WTC11 (cell line): ENCODE measurements around the gene CDK5. TPM values are rescaled to one million over a fixed set of nuclear protein-coding genes. Genes with fewer than 3 reads are reported as not detected.

Experiments
- ATAC-seq: fragments of 200-7000 bp; cut with Tn5 transposase; 2 replicates; pipeline ENCODE4 v1.10.0; 2021; ENCODE audit warnings: mild to moderate bottlenecking, moderate library complexity
- CTCF ChIA-PET: fragments of 300-600 bp; sonication (Branson Sonifier 250); formaldehyde crosslinking; loops from one replicate; lab custom pipeline; 2021; ENCODE audit warnings: antibody characterized with exemption; lab: Charles Lee
- POLR2A ChIA-PET: fragments of 350-600 bp; sonication (Branson Sonifier 250); formaldehyde crosslinking; loops from one replicate; lab custom pipeline; 2021; ENCODE audit warnings: antibody characterized with exemption; lab: Charles Lee
- DNase-seq: peaks from one replicate; pipeline ENCODE4 v3.0.0; 2021; ENCODE audit warnings: low spot score
- H3K27ac Mint-ChIP-seq: 2 replicates; pipeline ENCODE4 v1.8.0; 2021; ENCODE audit warnings: mixed read lengths
- H3K27me3 Mint-ChIP-seq: 2 replicates; pipeline ENCODE4 v1.8.0; 2021; ENCODE audit warnings: low read depth, mild to moderate bottlenecking, moderate library complexity, mixed read lengths
- H3K36me3 Mint-ChIP-seq: 2 replicates; pipeline ENCODE4 v1.8.0; 2021; ENCODE audit warnings: mixed read lengths
- H3K4me1 Mint-ChIP-seq: 2 replicates; pipeline ENCODE4 v1.8.0; 2022; ENCODE audit warnings: mixed read lengths
- H3K4me3 Mint-ChIP-seq: 2 replicates; pipeline ENCODE4 v1.8.0; 2021; ENCODE audit warnings: mild to moderate bottlenecking, moderate library complexity, mixed read lengths
- H3K9me3 Mint-ChIP-seq: 2 replicates; pipeline ENCODE4 v1.8.0; 2021; ENCODE audit warnings: mixed read lengths
- AR ChIP-seq: fragments of 250-450 bp; sonication (Bioruptor Pico); IDR thresholded peaks from 2 replicates; pipeline ENCODE4 v1.9.0; 2021; ENCODE audit warnings: mild to moderate bottlenecking
- CTCF ChIP-seq: fragments of 200-600 bp; IDR thresholded peaks from 2 replicates; pipeline ENCODE4 v1.8.0; 2022; ENCODE audit warnings: antibody characterized with exemption
- E2F1 ChIP-seq: sonication (generic); formaldehyde crosslinking; IDR thresholded peaks from 2 replicates; pipeline ENCODE4 v1.8.0; 2022; ENCODE audit warnings: mild to moderate bottlenecking, missing genetic modification reagents
- E2F5 ChIP-seq: sonication (generic); formaldehyde crosslinking; IDR thresholded peaks from 2 replicates; pipeline ENCODE4 v1.8.1; 2022; ENCODE audit warnings: mild to moderate bottlenecking, moderate library complexity, missing genetic modification reagents
- EMX1 ChIP-seq: fragments of 250-450 bp; sonication (Bioruptor Pico); IDR thresholded peaks from 2 replicates; pipeline ENCODE4 v1.8.0; 2021; ENCODE audit warnings: mild to moderate bottlenecking
- ESRRA ChIP-seq: sonication (generic); formaldehyde crosslinking; IDR thresholded peaks from 2 replicates; pipeline ENCODE4 v1.8.1; 2022; ENCODE audit warnings: mild to moderate bottlenecking, missing genetic modification reagents, borderline replicate concordance
- FOXJ3 ChIP-seq: sonication (generic); formaldehyde crosslinking; IDR thresholded peaks from 2 replicates; pipeline ENCODE4 v1.9.0; 2021; ENCODE audit warnings: missing genetic modification reagents, mild to moderate bottlenecking, borderline replicate concordance
- FOXP1 ChIP-seq: sonication (generic); formaldehyde crosslinking; IDR thresholded peaks from 2 replicates; pipeline ENCODE4 v1.8.0; 2022; ENCODE audit warnings: missing genetic modification reagents, mild to moderate bottlenecking, moderate library complexity, borderline replicate concordance
- GTF2I ChIP-seq: fragments of 250-450 bp; sonication (Bioruptor Pico); conservative IDR thresholded peaks from 2 replicates; pipeline ENCODE4 v1.4.0; 2021; ENCODE audit warnings: mild to moderate bottlenecking
- HMGXB4 ChIP-seq: sonication (generic); formaldehyde crosslinking; IDR thresholded peaks from 2 replicates; pipeline ENCODE4 v1.8.1; 2023; ENCODE audit warnings: mild to moderate bottlenecking, moderate library complexity, missing genetic modification reagents
- IRF1 ChIP-seq: sonication (generic); formaldehyde crosslinking; IDR thresholded peaks from 2 replicates; pipeline ENCODE4 v1.8.0; 2023; ENCODE audit warnings: missing genetic modification reagents
- MLX ChIP-seq: sonication (generic); formaldehyde crosslinking; IDR thresholded peaks from 2 replicates; pipeline ENCODE4 v1.8.1; 2023; ENCODE audit warnings: mild to moderate bottlenecking, missing genetic modification reagents, moderate library complexity
- MXD4 ChIP-seq: fragments of 250-450 bp; sonication (Bioruptor Pico); IDR thresholded peaks from 2 replicates; pipeline ENCODE4 v1.8.0; 2021; ENCODE audit warnings: mild to moderate bottlenecking, moderate library complexity, borderline replicate concordance
- NR2C2 ChIP-seq: sonication (generic); formaldehyde crosslinking; IDR thresholded peaks from 2 replicates; pipeline ENCODE4 v1.8.0; 2022; ENCODE audit warnings: mild to moderate bottlenecking, missing genetic modification reagents
- OVOL2 ChIP-seq: fragments of 250-450 bp; sonication (Bioruptor Pico); IDR thresholded peaks from 2 replicates; pipeline ENCODE4 v1.9.0; 2021; ENCODE audit warnings: mild to moderate bottlenecking, borderline replicate concordance
- SMAD4 ChIP-seq: sonication (generic); formaldehyde crosslinking; IDR thresholded peaks from 2 replicates; pipeline ENCODE4 v1.8.0; 2022; ENCODE audit warnings: mild to moderate bottlenecking, missing genetic modification reagents
- STAT6 ChIP-seq: sonication (generic); formaldehyde crosslinking; conservative IDR thresholded peaks from 2 replicates; pipeline ENCODE4 v1.8.1; 2023; ENCODE audit warnings: mild to moderate bottlenecking, low read depth, missing genetic modification reagents, moderate library complexity
- ZNF317 ChIP-seq: sonication (generic); formaldehyde crosslinking; IDR thresholded peaks from 2 replicates; pipeline ENCODE4 v1.8.1; 2023; ENCODE audit warnings: low read depth, mild to moderate bottlenecking, moderate library complexity, missing genetic modification reagents, borderline replicate concordance
- total RNA-seq: library from RNA; stranded (reverse); gene quantifications from 3 replicates; pipeline ENCODE4 v1.2.3, GENCODE V29; 2021

The CDK5 gene
- total RNA-seq, 1 experiment from 2014 or later: 27.8 TPM

GRCh38 chr7:151018421-151019129 is 39.1 kb downstream of the CDK5 start (continued):
- peak; percentile 80 for TF ChIP-seq ZNF317
- TF ChIP-seq MLX (CRISPR knock-in tag): peak; percentile 89
- no peak for TF ChIP-seq OVOL2 (CRISPR knock-in tag)
- no peak for TF ChIP-seq GTF2I (CRISPR knock-in tag)
- no peak for TF ChIP-seq AR
- TF ChIP-seq ESRRA (CRISPR knock-in tag): peak; percentile 98
- peak; percentile 96 for TF ChIP-seq FOXJ3 (CRISPR knock-in tag)
- TF ChIP-seq E2F1 (CRISPR knock-in tag): peak; percentile 98
- TF ChIP-seq FOXP1 (CRISPR knock-in tag): peak; percentile 100
- no peak for TF ChIP-seq MXD4 (CRISPR knock-in tag)
- TF ChIP-seq E2F5 (CRISPR knock-in tag): peak; percentile 98
- TF ChIP-seq SMAD4: peak; percentile 93
- no peak for TF ChIP-seq EMX1 (CRISPR knock-in tag)
- peak; percentile 99 for TF ChIP-seq IRF1 (CRISPR knock-in tag)
- TF ChIP-seq STAT6 (CRISPR knock-in tag): no peak

- H3K27me3 Mint-ChIP-seq: peaks cover 82% of the 10 kb centered on the region
- peak overlapping the region; percentile 68 for H3K4me3 Mint-ChIP-seq
- peaks cover 39% of the 10 kb centered on the region for H3K4me1 Mint-ChIP-seq
- ChIA-PET CTCF (interaction anchor here (0.5 to 6.3 kb wide), 63 partner anchors 9 to 1442 kb away, joined by 3 to 112 read pairs (median 4); partner anchors contain the start of genes ABCB8, ABCF2, AOC1 and ASB10), POLR2A (interaction anchor here (0.9 to 1.5 kb wide), 4 partner anchors 10 to 68 kb away, joined by 3 to 8 read pairs (median 4); partner anchors contain the start of gene ABCB8)
- no peak overlapping the region for H3K27ac Mint-ChIP-seq
- H3K9me3 Mint-ChIP-seq: no peaks in the 10 kb centered on the region
- peak; percentile 69 for ATAC-seq
- H3K36me3 Mint-ChIP-seq: no peaks in the 10 kb centered on the region
- peak; percentile 95 for DNase-seq
- TF ChIP-seq NR2C2 (CRISPR knock-in tag) (no peak), CTCF (peak; percentile 83), HMGXB4 (peak; percentile 88)
These were observed 39.7 kb downstream of the CDK5 start for GRCh38 chr7:151017953-151018420.
